ENCODE results near the gene SLC22A5. TPM values are rescaled to one million over a fixed set of nuclear protein-coding genes. Genes with fewer than 3 reads are reported as not detected.

Gene SLC22A5
- total and polyA plus RNA-seq, 2 of the 8 experiments (the other 6 are each of a cell fraction or from before 2014, with no cell fraction given), result 4.0 to 9.0 TPM

- Histone ChIP-seq H2BK20ac (ENCODE audit: low read length) (no peak overlapping the region), H3K56ac (replicated peaks; ENCODE audit: insufficient read length, low read depth, low read length) (no peak overlapping the region), H2AK5ac (ENCODE audit: low read depth, low read length) (no peak overlapping the region), H4K91ac (replicated peaks; ENCODE audit: insufficient read length, low read length) (no peak overlapping the region), H2BK120ac (replicated peaks; ENCODE audit: low read depth, low read length) (no peak overlapping the region), H3K18ac (ENCODE audit: extremely low read depth, low read length) (no peak overlapping the region), H3K79me2 (ENCODE audit: control insufficient read depth in 1 of 2, insufficient read depth in 2 of 2, low read length in 2 of 2) (no peaks in the 10 kb centered on the region), H3K9me3 (ENCODE audit: insufficient read depth in 2 of 2, low read depth in 1 of 2, low read length in 1 of 2) (no peaks in the 10 kb centered on the region), H3K9ac (replicated peaks in 1 of 4; ENCODE audit: extremely low read depth in 1 of 4, low read depth in 3 of 4, low read length in 3 of 4) (no peak overlapping the region), H3K36me3 (ENCODE audit: control insufficient read depth in 2 of 4, insufficient read depth in 4 of 4, low read length in 3 of 4) (no peaks in the 10 kb centered on the region), H3K23ac (ENCODE audit: insufficient read length) (no peak overlapping the region), H3K4me1 (replicated peaks in 1 of 4; ENCODE audit: control insufficient read depth in 3 of 4, insufficient read depth in 4 of 4, low read length in 3 of 4) (peaks cover 0 to 9% (median 3%) of the 10 kb centered on the region in 4 experiments; a peak in 4 of 7 replicates), H3K27me3 (replicated peaks in 1 of 4; ENCODE audit: control insufficient read depth in 3 of 4, extremely low read depth in 1 of 4, insufficient read depth in 3 of 4, low read length in 3 of 4) (no peaks in the 10 kb centered on the region), H2BK5ac (ENCODE audit: low read depth, low read length) (no peak overlapping the region), H3K27ac (ENCODE audit: low read depth, low read length) (no peak overlapping the region), H3K23me2 (ENCODE audit: low read depth, low read length) (no peaks in the 10 kb centered on the region), H4K5ac (ENCODE audit: insufficient read length, low read depth, low read length) (no peak overlapping the region), H4K20me1 (replicated peaks in 1 of 2; ENCODE audit: control insufficient read depth in 1 of 2, insufficient read depth in 2 of 2, low read length in 2 of 2) (peaks cover 0 to 3% of the 10 kb centered on the region in 2 experiments), H3K4ac (replicated peaks; ENCODE audit: insufficient read length, low read depth, low read length) (no peak overlapping the region), H3K79me1 (ENCODE audit: low read depth, low read length) (no peaks in the 10 kb centered on the region), H2BK15ac (ENCODE audit: low read length) (no peak overlapping the region), H2AFZ (ENCODE audit: low read length) (no peak overlapping the region), H4K8ac (ENCODE audit: extremely low read depth, insufficient read depth, low read length) (no peak overlapping the region), H2BK12ac (ENCODE audit: low read depth, low read length) (no peak overlapping the region), H3K4me2 (ENCODE audit: insufficient read depth in 1 of 2, low read depth in 2 of 2, low read length in 2 of 2) (no peak overlapping the region), H3K4me3 (ENCODE audit: extremely low read depth in 1 of 4, insufficient read depth in 2 of 4, low read depth in 3 of 4, low read length in 4 of 4) (no peak overlapping the region), H3K14ac (ENCODE audit: insufficient read length) (no peak overlapping the region)
- no peak for DNase-seq (ENCODE audit: low read depth in 1 of 2, low spot score in 2 of 2)
- no peak for FAIRE-seq
- 86% methylated on average over 4 of the region's 4 CpGs; no CpG with 5 or more reads in 1 of the 2 experiments for WGBS, 2 experiments (ENCODE audit: extremely low coverage in 1 of 2, insufficient coverage in 1 of 2, insufficient read length in 1 of 2, insufficient replicate concordance in 2 of 2, low coverage in 1 of 2, low lambda C conversion rate in 2 of 2, missing lambda C conversion rate in 1 of 2)
- CTCF ChIA-PET (ENCODE audit: partially characterized antibody), result interaction anchor here (0.8 to 16.4 kb wide), 3 partner anchors 73 to 146 kb away, joined by 4 to 353 read pairs (median 6); partner anchors contain the start of gene IRF1
- POLR2A ChIA-PET (ENCODE audit: partially characterized antibody), result no interaction called here
- TF ChIP-seq JUN (IDR thresholded peaks at IDR 0.05; ENCODE audit: low read depth, low read length) (no peak), E2F6 (IDR thresholded peaks at IDR 0.05) (no peak), RFX5 (IDR thresholded peaks at IDR 0.05; ENCODE audit: borderline replicate concordance, low read depth, low read length) (no peak), KDM5A (IDR thresholded peaks at IDR 0.05; ENCODE audit: low read length) (no peak), GTF2F1 (IDR thresholded peaks at IDR 0.05; ENCODE audit: borderline replicate concordance, low read depth, low read length) (no peak), RBBP5 (IDR thresholded peaks at IDR 0.05; ENCODE audit: borderline replicate concordance, low read depth, low read length) (no peak), CBX5 (IDR thresholded peaks at IDR 0.05; ENCODE audit: low read depth, low read length) (no peak), MAX (IDR thresholded peaks at IDR 0.05) (no peak), ATF2 (IDR thresholded peaks at IDR 0.05; ENCODE audit: low read length) (no peak), NANOG (IDR thresholded peaks at IDR 0.05; ENCODE audit: insufficient read depth, low read depth, low read length, poor library complexity, severe bottlenecking) (no peak), ZNF274 (IDR thresholded peaks at IDR 0.05; ENCODE audit: borderline replicate concordance, extremely low read depth, low read length) (no peak)
Measured at GRCh38 chr5:132384506-132385050, 15.1 kb downstream of the SLC22A5 start.

Measured in H1 (cell line).